IPS-18a (cell line): ENCODE results near the gene NDUFS3.
"Not testable (repeated sequence)": the region's sequence is repeated elsewhere in the genome, so short reads cannot be mapped to it uniquely, and the experiment has no call there.

Experiments
- H3K27ac ChIP-seq: one replicate; pipeline ENCODE4 v1.5.1; 2013; ENCODE audit warnings: low read length
- H3K27me3 ChIP-seq: one replicate; pipeline ENCODE4 v1.6.1; 2013; ENCODE audit warnings: mild to moderate bottlenecking, low read length; ENCODE audit not compliant: control insufficient read depth, insufficient read depth
- H3K36me3 ChIP-seq: one replicate; pipeline ENCODE4 v1.6.1; 2013; ENCODE audit warnings: low read depth, low read length; ENCODE audit not compliant: control insufficient read depth
- H3K4me1 ChIP-seq: one replicate; pipeline ENCODE4 v1.6.1; 2013; ENCODE audit warnings: low read depth, low read length; ENCODE audit not compliant: control insufficient read depth
- H3K4me3 ChIP-seq: one replicate; pipeline ENCODE4 v1.5.1; 2013; ENCODE audit warnings: low read length
- H3K9ac ChIP-seq: one replicate; pipeline ENCODE4 v1.6.1; 2013; ENCODE audit warnings: mild to moderate bottlenecking, low read length, moderate library complexity
- H3K9me3 ChIP-seq: one replicate; pipeline ENCODE4 v1.6.1; 2013; ENCODE audit warnings: low read depth, low read length; ENCODE audit not compliant: control insufficient read depth

Gene NDUFS3

DNA sequence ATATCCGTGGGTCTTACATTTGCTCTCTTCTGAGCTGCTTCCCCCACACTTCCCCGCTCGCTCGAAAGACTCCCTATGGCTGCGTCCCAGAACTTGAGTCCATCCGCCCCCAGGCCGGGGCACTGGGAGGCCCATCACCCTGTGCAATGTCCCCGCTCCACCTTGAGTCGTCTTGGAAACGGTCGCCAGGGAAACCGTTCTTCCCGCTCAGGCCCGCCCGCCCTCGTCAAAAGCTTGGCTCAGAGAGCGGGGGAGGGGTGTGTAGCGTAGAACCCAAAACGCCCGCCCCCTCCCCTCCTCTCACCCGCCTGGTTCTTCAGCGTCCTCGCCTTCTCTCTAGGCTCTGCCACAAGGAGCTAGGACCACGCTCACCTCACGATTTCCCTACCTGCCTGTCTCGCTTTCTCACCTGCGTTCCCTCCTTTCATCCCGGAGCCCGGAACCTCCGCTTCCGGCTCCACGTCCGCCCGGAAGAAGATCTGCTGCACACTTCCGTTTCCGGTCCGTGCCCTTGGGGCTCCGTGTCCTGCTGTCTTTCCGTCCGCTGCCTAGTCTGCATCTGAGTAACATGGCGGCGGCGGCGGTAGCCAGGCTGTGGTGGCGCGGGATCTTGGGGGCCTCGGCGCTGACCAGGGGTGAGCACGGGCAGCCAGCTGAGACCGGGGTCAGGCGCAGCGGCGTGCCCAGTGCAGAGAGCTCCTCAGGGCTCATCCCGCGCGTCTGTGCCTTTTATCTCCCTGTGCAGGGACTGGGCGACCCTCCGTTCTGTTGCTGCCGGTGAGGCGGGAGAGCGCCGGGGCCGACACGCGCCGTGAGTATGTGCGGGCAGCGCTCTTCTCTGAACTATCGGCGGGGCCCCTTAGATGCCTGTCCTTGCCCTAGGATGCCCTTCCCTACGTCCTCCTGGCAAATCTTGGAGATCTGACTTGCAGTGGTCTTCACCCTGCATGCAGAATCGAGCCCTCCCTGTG lies at the start of gene NDUFS3, which contains the start of gene KBTBD4:
Gene NDUFS3 (plus strand): TSS at position 551 of the 971 bp plus-strand sequence. CDS start 18 bp downstream, at position 569.
Gene KBTBD4 (minus strand): TSS at position 447 of the 971 bp plus-strand sequence. CDS start 19 bp downstream, at position 428.
- H3K4me1 ChIP-seq, result peaks cover 6% of the 10 kb centered on the region
- peaks cover 37% of the 10 kb centered on the region for H3K36me3 ChIP-seq

DNA sequence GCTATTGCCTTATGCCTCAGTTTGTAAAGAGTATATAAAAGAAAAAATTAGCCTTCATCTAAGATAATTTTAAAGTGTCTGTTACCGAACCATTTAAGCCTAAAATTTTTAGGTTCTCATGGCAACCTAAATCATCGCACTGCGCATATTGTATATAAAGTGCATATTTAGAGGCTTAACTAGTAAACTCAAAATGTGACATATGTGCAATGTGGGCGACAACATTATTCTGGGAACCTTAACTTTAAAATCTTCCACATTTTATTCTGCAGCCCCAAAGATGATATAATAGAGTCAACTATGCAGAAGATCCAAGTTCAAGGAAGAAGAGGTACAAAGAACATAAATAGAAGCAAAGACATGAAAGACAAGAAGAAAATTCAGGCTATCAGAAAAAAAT lies 48.9 kb upstream of the NDUFS3 start:
- H3K9ac ChIP-seq, result no peak overlapping the region
- H3K27me3 ChIP-seq, result no peaks in the 10 kb centered on the region
- H3K4me3 ChIP-seq, result no peak overlapping the region
- H3K36me3 ChIP-seq, result peaks cover 5% of the 10 kb centered on the region
- H3K9me3 ChIP-seq, result no peaks in the 10 kb centered on the region
- no peak overlapping the region for H3K27ac ChIP-seq
- H3K4me1 ChIP-seq, result peaks cover 14% of the 10 kb centered on the region

More for the DNA sequence above, at the start of gene NDUFS3, which contains the start of gene KBTBD4:
- Histone ChIP-seq H3K27me3 (no peaks in the 10 kb centered on the region), H3K4me3 (peak within 1 kb of the TSS; percentile 95), H3K27ac (peak within 1 kb of the TSS; percentile 91), H3K9me3 (no peaks in the 10 kb centered on the region), H3K9ac (peak within 1 kb of the TSS; percentile 84)

GRCh38 chr11:47530721-47531120 lies 48.2 kb upstream of the NDUFS3 start:
- not testable (repeated sequence) for H3K27ac ChIP-seq, H3K9ac ChIP-seq, H3K27me3 ChIP-seq, H3K9me3 ChIP-seq, H3K4me3 ChIP-seq, H3K36me3 ChIP-seq, H3K4me1 ChIP-seq

- Histone ChIP-seq H3K9ac (no peak overlapping the region), H3K27me3 (no peaks in the 10 kb centered on the region), H3K4me3 (no peak overlapping the region), H3K36me3 (peaks cover 5% of the 10 kb centered on the region), H3K27ac (no peak overlapping the region), H3K9me3 (no peaks in the 10 kb centered on the region), H3K4me1 (peaks cover 7% of the 10 kb centered on the region)
Observed at GRCh38 chr11:47531666-47532065, 47.2 kb upstream of the NDUFS3 start.

DNA sequence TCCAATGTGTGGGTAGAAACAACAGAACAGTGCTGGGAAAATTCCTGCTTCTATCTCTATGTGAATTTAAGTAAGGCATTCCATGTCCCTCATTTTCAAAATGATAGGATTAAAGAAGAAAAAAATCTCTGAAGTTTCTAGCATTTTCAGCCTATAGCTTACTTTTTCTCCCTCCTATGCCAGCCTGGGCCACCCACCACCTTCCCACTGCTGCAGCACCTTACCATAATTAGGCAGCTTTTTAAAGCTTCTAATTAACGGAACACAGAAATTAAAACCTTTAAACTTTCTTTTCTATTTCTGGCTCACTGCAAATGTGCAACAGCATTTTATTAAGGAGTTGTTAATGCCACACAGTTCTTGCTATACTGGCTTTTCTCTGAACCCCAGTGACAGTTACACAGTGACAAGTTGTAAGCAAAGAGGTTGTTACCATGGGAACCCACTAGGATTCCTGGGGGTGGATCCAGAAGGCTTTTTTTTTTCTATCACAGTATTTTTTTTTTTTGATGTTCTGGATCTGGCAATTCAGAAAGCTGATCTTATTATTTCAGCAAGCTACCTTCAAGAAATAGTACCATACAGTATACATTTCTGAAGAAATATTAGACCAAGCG lies 46.2 kb upstream of the NDUFS3 start:
- Histone ChIP-seq H3K4me3 (no peak overlapping the region), H3K4me1 (peaks cover 7% of the 10 kb centered on the region), H3K27me3 (no peaks in the 10 kb centered on the region), H3K9ac (no peak overlapping the region), H3K9me3 (no peaks in the 10 kb centered on the region), H3K36me3 (peaks cover 5% of the 10 kb centered on the region), H3K27ac (no peak overlapping the region)

DNA sequence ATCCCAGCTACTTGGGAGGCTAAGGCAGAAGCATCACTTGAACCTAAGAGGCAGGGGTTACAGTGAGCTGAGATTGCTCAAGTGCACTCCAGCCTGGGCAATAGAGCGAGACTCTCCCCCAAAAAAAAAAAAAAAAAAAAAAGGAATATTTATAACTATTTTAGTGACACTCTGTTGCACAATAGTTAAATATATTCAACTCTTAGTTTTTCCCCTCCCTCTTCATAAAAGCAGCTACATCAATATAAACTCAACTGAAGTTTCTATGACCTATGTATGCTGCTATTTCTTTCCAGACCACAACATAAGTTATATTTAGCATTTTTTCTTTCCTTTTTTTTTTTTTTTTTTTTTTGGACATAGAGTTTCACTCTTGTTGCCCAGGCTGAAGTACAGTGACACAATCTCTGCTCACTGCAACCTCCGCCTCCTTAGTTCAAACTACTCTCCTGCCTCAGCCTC lies 45.2 kb upstream of the NDUFS3 start:
- H3K9me3 ChIP-seq, result no peaks in the 10 kb centered on the region
- H3K36me3 ChIP-seq, result peaks cover 5% of the 10 kb centered on the region
- H3K4me3 ChIP-seq, result no peak overlapping the region
- H3K27ac ChIP-seq, result no peak overlapping the region
- no peaks in the 10 kb centered on the region for H3K27me3 ChIP-seq
- no peak overlapping the region for H3K9ac ChIP-seq
- peaks cover 7% of the 10 kb centered on the region for H3K4me1 ChIP-seq

DNA sequence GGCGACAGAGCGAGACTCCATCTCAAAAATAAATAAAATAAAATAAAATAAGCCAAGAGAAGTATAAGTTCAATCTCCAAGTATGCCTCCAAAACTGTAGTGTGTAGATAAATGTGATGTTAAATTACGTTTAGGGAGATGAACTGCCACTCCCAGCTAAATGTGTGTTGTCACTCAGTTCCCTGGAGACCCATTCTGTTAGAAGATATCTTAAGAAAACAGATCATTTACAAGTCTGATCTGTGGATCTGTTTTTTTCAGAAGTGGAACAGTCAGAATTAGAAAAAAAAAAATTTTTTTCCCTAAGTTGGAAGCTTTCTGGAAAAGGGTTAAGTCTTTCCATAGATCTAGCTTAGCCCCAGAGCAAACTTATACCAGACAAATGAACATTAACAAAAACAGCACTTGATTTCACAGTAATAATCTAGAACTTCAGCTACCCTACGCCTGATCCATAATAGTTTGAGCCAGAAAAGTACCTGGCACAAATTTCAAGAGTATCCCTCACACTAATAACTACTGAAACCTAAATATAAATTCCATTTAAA lies 44.1 kb upstream of the NDUFS3 start:
- Histone ChIP-seq H3K9ac (no peak overlapping the region), H3K36me3 (peaks cover 4% of the 10 kb centered on the region), H3K27me3 (no peaks in the 10 kb centered on the region), H3K4me3 (no peak overlapping the region), H3K9me3 (no peaks in the 10 kb centered on the region), H3K27ac (no peak overlapping the region), H3K4me1 (peaks cover 7% of the 10 kb centered on the region)

- Histone ChIP-seq H3K4me1 (peaks cover 7% of the 10 kb centered on the region), H3K9me3 (no peaks in the 10 kb centered on the region), H3K9ac (no peak overlapping the region), H3K27me3 (no peaks in the 10 kb centered on the region), H3K4me3 (no peak overlapping the region), H3K27ac (no peak overlapping the region), H3K36me3 (no peaks in the 10 kb centered on the region)
Observed at GRCh38 chr11:47536915-47537314, 42.0 kb upstream of the NDUFS3 start.

DNA sequence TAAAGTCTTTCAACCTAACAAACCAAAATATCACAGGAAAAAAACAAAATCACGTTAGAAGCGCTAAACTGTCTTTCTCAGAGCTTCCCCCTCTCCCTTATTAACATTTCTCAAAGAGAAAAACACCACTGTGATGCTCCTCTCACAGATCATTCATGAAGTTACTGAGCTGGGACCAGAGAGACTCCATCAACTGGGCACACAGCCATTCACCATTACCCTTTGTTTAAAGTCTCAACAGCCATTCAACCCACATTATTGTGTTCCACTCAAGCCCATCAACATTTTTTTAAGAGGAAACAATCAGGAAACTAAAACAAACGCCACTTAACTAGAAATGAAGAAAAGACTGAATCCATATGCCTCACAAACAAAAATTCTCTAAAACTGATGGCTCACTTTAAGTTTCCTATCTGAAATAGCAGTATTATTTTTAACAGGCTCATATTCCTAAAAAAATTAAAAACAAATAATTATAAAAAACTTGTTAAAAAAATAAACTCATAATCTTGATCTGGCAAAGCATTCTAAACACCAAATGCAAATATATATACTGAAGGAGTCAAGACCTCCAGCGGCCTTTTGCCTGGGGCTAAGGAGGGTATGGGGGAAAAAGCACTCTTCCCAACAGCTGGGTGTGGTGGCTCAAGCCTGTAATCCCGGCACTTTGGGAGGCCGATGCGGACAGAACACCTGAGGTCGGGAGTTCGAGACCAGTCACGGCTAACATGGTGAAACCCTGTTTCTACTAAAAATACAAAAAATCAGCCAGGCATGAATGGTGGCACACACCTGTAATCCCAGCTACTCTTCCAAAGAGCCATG lies 39.9 kb upstream of the NDUFS3 start:
- Histone ChIP-seq H3K27ac (peak overlapping the region; percentile 47), H3K9me3 (no peaks in the 10 kb centered on the region), H3K36me3 (no peaks in the 10 kb centered on the region), H3K9ac (no peak overlapping the region), H3K27me3 (no peaks in the 10 kb centered on the region), H3K4me3 (no peak overlapping the region), H3K4me1 (no peaks in the 10 kb centered on the region)

DNA sequence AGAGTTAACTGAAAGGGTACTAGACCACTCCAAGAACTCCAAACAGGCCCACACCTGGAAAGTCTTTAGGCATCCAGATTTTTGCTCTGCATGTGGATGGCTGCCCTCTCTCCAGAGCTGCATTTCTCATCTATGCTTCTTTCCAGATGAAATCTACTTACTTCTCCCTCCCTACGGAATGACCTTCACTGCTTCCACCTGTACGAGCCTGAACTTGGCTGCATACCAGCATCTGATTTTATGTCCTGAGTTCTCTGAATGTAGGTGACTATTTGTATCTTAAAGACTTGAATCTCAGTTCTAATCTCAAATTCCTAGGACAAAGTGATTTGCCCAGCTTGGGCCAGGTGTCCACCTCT lies 39.2 kb upstream of the NDUFS3 start:
- Histone ChIP-seq H3K36me3 (no peaks in the 10 kb centered on the region), H3K4me3 (no peak overlapping the region), H3K9me3 (no peaks in the 10 kb centered on the region), H3K27ac (no peak overlapping the region), H3K4me1 (no peaks in the 10 kb centered on the region), H3K27me3 (no peaks in the 10 kb centered on the region), H3K9ac (no peak overlapping the region)

DNA sequence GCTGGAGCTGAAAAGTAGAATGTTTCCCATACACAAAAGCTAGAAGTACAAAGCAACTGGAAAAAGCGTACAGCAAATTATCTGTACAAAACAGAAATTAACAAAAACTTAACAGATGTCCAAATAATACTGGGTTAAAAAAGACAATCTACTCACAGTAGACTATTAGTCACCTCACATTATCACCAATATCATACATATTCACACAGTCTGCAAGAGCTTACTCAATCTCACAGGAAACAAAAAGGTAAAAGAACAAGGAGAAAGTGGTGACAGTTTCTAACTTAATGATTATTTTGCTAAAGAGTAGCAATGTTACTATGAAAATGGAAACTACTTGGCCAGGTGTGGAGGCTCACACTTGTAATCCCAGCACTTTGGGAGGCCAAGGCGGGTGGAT lies 37.8 kb upstream of the NDUFS3 start:
- no peaks in the 10 kb centered on the region for H3K4me1 ChIP-seq
- H3K9me3 ChIP-seq, result no peaks in the 10 kb centered on the region
- H3K4me3 ChIP-seq, result no peak overlapping the region
- no peak overlapping the region for H3K9ac ChIP-seq
- H3K27ac ChIP-seq, result no peak overlapping the region
- no peaks in the 10 kb centered on the region for H3K36me3 ChIP-seq
- H3K27me3 ChIP-seq, result no peaks in the 10 kb centered on the region
